ENCODE data around the gene SYCP2L.

- TF ChIP-seq CTCF (IDR thresholded peaks at IDR 0.05; ENCODE audit: extremely low read depth in 1 of 2, insufficient read depth in 1 of 2, low read depth in 1 of 2, low read length in 2 of 2) = no peak
- TF ChIP-seq FOS (IDR thresholded peaks at IDR 0.05; ENCODE audit: borderline replicate concordance, insufficient read depth, low read length) = no peak
- TF ChIP-seq MAX (IDR thresholded peaks at IDR 0.05; ENCODE audit: insufficient read depth, insufficient read length) = no peak
- no peak for TF ChIP-seq POLR2A (IDR thresholded peaks at IDR 0.05; ENCODE audit: low read depth, low read length)
- no peak for TF ChIP-seq POLR2AphosphoS5 (IDR thresholded peaks at IDR 0.05; ENCODE audit: insufficient read depth, low read depth, low read length)
- no peak for TF ChIP-seq EZH2 (IDR thresholded peaks at IDR 0.05; ENCODE audit: borderline replicate concordance, low read depth, low read length, severe bottlenecking)
- no peak for TF ChIP-seq JUN (IDR thresholded peaks at IDR 0.05; ENCODE audit: borderline replicate concordance, insufficient read depth, insufficient read length, low read depth)
- TF ChIP-seq GATA2 (IDR thresholded peaks at IDR 0.05; ENCODE audit: insufficient read depth, insufficient read length, low read depth, low read length) = no peak
These were observed 70.6 kb downstream of the SYCP2L start for GRCh38 chr6:10957414-10957886.
